PC-9 (cell line): ENCODE results near the gene CACNA1E.

ENCODE experiments used
- CTCF ChIP-seq: fragments of 200-600 bp; sonication (generic); conservative IDR thresholded peaks from 2 replicates; pipeline ENCODE4 v1.6.1; 2017; ENCODE audit warnings: mixed run types, antibody characterized with exemption, mild to moderate bottlenecking, moderate library complexity
- EZH2 ChIP-seq: fragments of 200-600 bp; sonication (generic); IDR thresholded peaks from 2 replicates; pipeline ENCODE4 v1.8.0; 2017; ENCODE audit warnings: antibody characterized with exemption, low read depth

- no peak for TF ChIP-seq CTCF
- TF ChIP-seq EZH2, result no peak
These were observed 197.6 kb downstream of the CACNA1E start for GRCh38 chr1:181680871-181681270.
